Neural progenitor cell (in vitro differentiated cells): ENCODE measurements around the gene OBP2B. TPM values are rescaled to one million over a fixed set of nuclear protein-coding genes. Genes with fewer than 3 reads are reported as not detected.

Experiments used
- DNase-seq: peaks from one replicate; pipeline ENCODE4 v3.0.0-alpha.2; 2016; ENCODE audit warnings: low spot score
- H2AFZ ChIP-seq: fragments of 200-600 bp; sonication (generic); replicated peaks from 2 replicates; pipeline ENCODE4 v1.6.1; 2016; ENCODE audit warnings: antibody characterized with exemption
- H3F3A ChIP-seq: fragments of 200-600 bp; sonication (generic); 2 replicates; pipeline ENCODE4 v1.6.1; 2016; ENCODE audit warnings: antibody characterized with exemption, low read depth
- H3K27ac ChIP-seq: fragments of 200-600 bp; sonication (generic); 2 replicates; pipeline ENCODE4 v1.5.1; 2016; ENCODE audit warnings: mild to moderate bottlenecking
- H3K27me3 ChIP-seq: fragments of 200-600 bp; sonication (generic); 2 replicates; pipeline ENCODE4 v1.6.1; 2016; ENCODE audit warnings: mild to moderate bottlenecking, moderate library complexity
- H3K36me3 ChIP-seq: fragments of 200-600 bp; sonication (generic); 2 replicates; pipeline ENCODE4 v1.5.1; 2016
- H3K4me1 ChIP-seq: fragments of 200-600 bp; sonication (generic); 2 replicates; pipeline ENCODE4 v1.6.1; 2016; ENCODE audit warnings: mixed run types
- H3K4me2 ChIP-seq: fragments of 200-600 bp; sonication (generic); 2 replicates; pipeline ENCODE4 v1.6.1; 2016
- H3K4me3 ChIP-seq: fragments of 200-600 bp; sonication (generic); 2 replicates; pipeline ENCODE4 v1.5.1; 2016
- H3K79me2 ChIP-seq: fragments of 200-600 bp; sonication (generic); 2 replicates; pipeline ENCODE4 v1.6.1; 2016; ENCODE audit warnings: low read depth
- H3K9ac ChIP-seq: fragments of 200-600 bp; sonication (generic); 2 replicates; pipeline ENCODE4 v1.6.1; 2016
- H3K9me3 ChIP-seq: fragments of 200-600 bp; sonication (generic); 2 replicates; pipeline ENCODE4 v1.5.1; 2016; ENCODE audit warnings: low read depth
- H4K20me1 ChIP-seq: fragments of 200-600 bp; sonication (generic); 2 replicates; pipeline ENCODE4 v1.6.1; 2016; ENCODE audit warnings: low read depth
- H3K27ac Mint-ChIP-seq: 3 replicates; pipeline ENCODE4 v1.8.0; 2021; ENCODE audit warnings: mixed read lengths
- H3K27me3 Mint-ChIP-seq: 2 replicates; pipeline ENCODE4 v1.8.0; 2022; ENCODE audit warnings: low read depth, mild to moderate bottlenecking, inconsistent platforms, moderate library complexity, mixed read lengths; ENCODE audit not compliant: insufficient read depth
- H3K36me3 Mint-ChIP-seq: 3 replicates; pipeline ENCODE4 v1.8.0; 2021; ENCODE audit warnings: mixed read lengths
- H3K4me1 Mint-ChIP-seq: 3 replicates; pipeline ENCODE4 v1.8.0; 2021; ENCODE audit warnings: mixed read lengths
- H3K4me3 Mint-ChIP-seq: 3 replicates; pipeline ENCODE4 v1.8.0; 2021; ENCODE audit warnings: mild to moderate bottlenecking, moderate library complexity, mixed read lengths
- H3K9me3 Mint-ChIP-seq: 3 replicates; pipeline ENCODE4 v1.8.0; 2020; ENCODE audit warnings: mixed read lengths
- CTCF ChIP-seq: fragments of 200-600 bp; sonication (generic); IDR thresholded peaks from 2 replicates; pipeline ENCODE4 v1.5.1; 2017; ENCODE audit warnings: antibody characterized with exemption, mild to moderate bottlenecking
- EZH2 ChIP-seq: fragments of 200-600 bp; sonication (generic); IDR thresholded peaks from 2 replicates; pipeline ENCODE4 v1.6.1; 2017; ENCODE audit warnings: antibody characterized with exemption, mild to moderate bottlenecking, moderate library complexity
- EZH2phosphoT487 ChIP-seq: fragments of 200-600 bp; sonication (generic); IDR thresholded peaks from 2 replicates; pipeline ENCODE4 v1.6.1; 2017; ENCODE audit warnings: antibody characterized with exemption
- total RNA-seq: library from RNA; depleted of rRNA; stranded (reverse); fragments of >200 nt; gene quantifications from 2 replicates; pipeline ENCODE4 v1.2.3, GENCODE V29; 2015; ENCODE audit warnings: low replicate concordance

Gene OBP2B
- total RNA-seq, 1 donor from 2014 or later: not detected

- Histone ChIP-seq H3K27me3 (peaks cover 44% of the 10 kb centered on the region), H3K4me2 (no peak overlapping the region), H3K9ac (no peak overlapping the region), H3K36me3 (no peaks in the 10 kb centered on the region), H2AFZ (no peak overlapping the region), H3K79me2 (no peaks in the 10 kb centered on the region), H3F3A (peaks cover 4% of the 10 kb centered on the region), H3K27ac (no peak overlapping the region), H3K9me3 (no peaks in the 10 kb centered on the region), H3K4me1 (peaks cover 6% of the 10 kb centered on the region), H3K4me3 (no peak overlapping the region), H4K20me1 (peaks cover 3% of the 10 kb centered on the region)
- no peak for DNase-seq
- H3K27ac Mint-ChIP-seq: peak overlapping the region; percentile 78
- H3K36me3 Mint-ChIP-seq: no peaks in the 10 kb centered on the region
- no peak overlapping the region for H3K4me3 Mint-ChIP-seq
- H3K27me3 Mint-ChIP-seq: peaks cover 2% of the 10 kb centered on the region
- peaks cover 4% of the 10 kb centered on the region for H3K4me1 Mint-ChIP-seq
- TF ChIP-seq CTCF (no peak), EZH2 (no peak), EZH2phosphoT487 (no peak)
- no peaks in the 10 kb centered on the region for H3K9me3 Mint-ChIP-seq
These were observed 42.7 kb downstream of the OBP2B start for GRCh38 chr9:133166392-133166791.

GRCh38 chr9:133165452-133165730, 43.7 kb downstream of the OBP2B start:
- Histone ChIP-seq H3K4me2 (no peak overlapping the region), H3K4me3 (no peak overlapping the region), H4K20me1 (peaks cover 3% of the 10 kb centered on the region), H3K36me3 (no peaks in the 10 kb centered on the region), H3K79me2 (no peaks in the 10 kb centered on the region), H3K27ac (no peak overlapping the region), H3K27me3 (peaks cover 47% of the 10 kb centered on the region), H2AFZ (no peak overlapping the region), H3K9me3 (no peaks in the 10 kb centered on the region), H3K9ac (no peak overlapping the region), H3F3A (peaks cover 4% of the 10 kb centered on the region), H3K4me1 (peaks cover 6% of the 10 kb centered on the region)
- no peak for TF ChIP-seq EZH2
- TF ChIP-seq CTCF: no peak
- TF ChIP-seq EZH2phosphoT487: no peak
- H3K36me3 Mint-ChIP-seq: no peaks in the 10 kb centered on the region
- H3K27me3 Mint-ChIP-seq: peaks cover 8% of the 10 kb centered on the region
- no peaks in the 10 kb centered on the region for H3K9me3 Mint-ChIP-seq
- H3K4me1 Mint-ChIP-seq: peaks cover 8% of the 10 kb centered on the region
- DNase-seq: no peak
- H3K27ac Mint-ChIP-seq: no peak overlapping the region
- H3K4me3 Mint-ChIP-seq: no peak overlapping the region

GRCh38 chr9:133164191-133164590, 44.9 kb downstream of the OBP2B start:
- H3K27me3 Mint-ChIP-seq: peaks cover 8% of the 10 kb centered on the region
- TF ChIP-seq CTCF (no peak), EZH2phosphoT487 (no peak), EZH2 (no peak)
- peaks cover 6% of the 10 kb centered on the region for H3K4me1 ChIP-seq
- H3K36me3 Mint-ChIP-seq: no peaks in the 10 kb centered on the region
- peaks cover 3% of the 10 kb centered on the region for H4K20me1 ChIP-seq
- no peak for DNase-seq
- H3K79me2 ChIP-seq: no peaks in the 10 kb centered on the region
- H3K27me3 ChIP-seq: peaks cover 47% of the 10 kb centered on the region
- peak overlapping the region; percentile 83 for H3K4me3 Mint-ChIP-seq
- peaks cover 4% of the 10 kb centered on the region for H3F3A ChIP-seq
- H3K36me3 ChIP-seq: no peaks in the 10 kb centered on the region
- no peak overlapping the region for H3K27ac Mint-ChIP-seq
- H3K9me3 Mint-ChIP-seq: no peaks in the 10 kb centered on the region
- peak overlapping the region; percentile 82 for H3K4me2 ChIP-seq
- peak overlapping the region; percentile 67 for H3K4me3 ChIP-seq
- no peaks in the 10 kb centered on the region for H3K9me3 ChIP-seq
- peak overlapping the region; percentile 89 for H2AFZ ChIP-seq
- H3K4me1 Mint-ChIP-seq: peaks cover 8% of the 10 kb centered on the region
- no peak overlapping the region for H3K27ac ChIP-seq
- no peak overlapping the region for H3K9ac ChIP-seq
